Naive thymus-derived CD4-positive, alpha-beta T cell (primary cell): Measurements from ENCODE around the gene ACP1. TPM values are rescaled to one million over a fixed set of nuclear protein-coding genes. Genes with fewer than 3 reads are reported as not detected.

Source experiments
- ATAC-seq: fragments of 150-1000 bp; cut with Tn5 transposase; 2 replicates; pipeline ENCODE4 v1.10.0; 2021; ENCODE audit warnings: mild to moderate bottlenecking, moderate library complexity
- CTCF ChIA-PET: fragments of 350-600 bp; sonication (Branson Sonifier 250); formaldehyde crosslinking; loops from one replicate; lab custom pipeline; 2021; ENCODE audit warnings: antibody characterized with exemption; lab: Charles Lee
- POLR2A ChIA-PET: fragments of 350-600 bp; sonication (Branson Sonifier 250); formaldehyde crosslinking; loops from one replicate; lab custom pipeline; 2021; ENCODE audit warnings: antibody characterized with exemption, inconsistent platforms; lab: Charles Lee
- DNase-seq, 9 donors: peaks; one replicate each; pipeline versions ENCODE4 v3.0.0 to v3.0.0-alpha.2; 2020 to 2022; ENCODE audit warnings: mixed read lengths in 1 of 9
- H3K27ac ChIP-seq: one replicate; pipeline ENCODE4 v1.7.0; 2013; ENCODE audit warnings: mild to moderate bottlenecking, low read depth, low read length, moderate library complexity
- H3K27me3 ChIP-seq, 2 donors: one replicate each; pipeline ENCODE4 v1.7.0; 2013; ENCODE audit warnings: low read length in 2 of 2, mild to moderate bottlenecking in 2 of 2, moderate library complexity in 2 of 2; ENCODE audit not compliant: control insufficient read depth in 2 of 2, insufficient read depth in 2 of 2
- H3K36me3 ChIP-seq, 3 experiments: 1 replicate in 2 of 3; 2 replicates in 1 of 3; pipeline ENCODE4 v1.7.0; 2013; ENCODE audit warnings: low read length in 3 of 3, mild to moderate bottlenecking in 3 of 3, moderate library complexity in 1 of 3; ENCODE audit not compliant: insufficient read depth in 3 of 3, control insufficient read depth in 2 of 3
- H3K4me1 ChIP-seq, 2 donors: one replicate each; pipeline ENCODE4 v1.7.0; 2013; ENCODE audit warnings: low read length in 2 of 2, mild to moderate bottlenecking in 2 of 2, moderate library complexity in 1 of 2; ENCODE audit not compliant: control insufficient read depth in 2 of 2, insufficient read depth in 2 of 2
- H3K4me3 ChIP-seq: 2 replicates; pipeline ENCODE4 v1.7.0; 2013; ENCODE audit warnings: mild to moderate bottlenecking, low read length
- H3K9me3 ChIP-seq, 3 experiments: 1 replicate in 2 of 3; 2 replicates in 1 of 3; pipeline ENCODE4 v1.7.0; 2013; ENCODE audit warnings: low read length in 3 of 3; ENCODE audit not compliant: control insufficient read depth in 2 of 3
- H3K27ac Mint-ChIP-seq, 9 donors: one replicate each; pipeline ENCODE4 v1.8.0; 2020 to 2022; ENCODE audit warnings: mixed read lengths in 9 of 9, mild to moderate bottlenecking in 8 of 9, moderate library complexity in 5 of 9, inconsistent platforms in 2 of 9
- H3K27me3 Mint-ChIP-seq, 5 donors: one replicate each; pipeline ENCODE4 v1.8.0; 2021 to 2022; ENCODE audit warnings: mixed read lengths in 5 of 5, mild to moderate bottlenecking in 1 of 5
- H3K36me3 Mint-ChIP-seq, 5 donors: one replicate each; pipeline ENCODE4 v1.8.0; 2020 to 2022; ENCODE audit warnings: mixed read lengths in 5 of 5, mild to moderate bottlenecking in 3 of 5, inconsistent platforms in 1 of 5
- H3K4me1 Mint-ChIP-seq, 7 donors: one replicate each; pipeline ENCODE4 v1.8.0; 2020 to 2022; ENCODE audit warnings: mixed read lengths in 7 of 7, mild to moderate bottlenecking in 3 of 7, inconsistent platforms in 1 of 7
- H3K4me3 Mint-ChIP-seq, 10 donors: one replicate each; pipeline ENCODE4 v1.8.0; 2020 to 2022; ENCODE audit warnings: mild to moderate bottlenecking in 10 of 10, mixed read lengths in 10 of 10, moderate library complexity in 6 of 10, inconsistent platforms in 2 of 10
- H3K9me3 Mint-ChIP-seq, 11 donors: one replicate each; pipeline ENCODE4 v1.8.0; 2020 to 2022; ENCODE audit warnings: mixed read lengths in 11 of 11, mild to moderate bottlenecking in 4 of 11, inconsistent platforms in 1 of 11, moderate library complexity in 1 of 11
- intact Hi-C, 2 donors: fragments of 100-400 bp; cut with micrococcal nuclease; formaldehyde crosslinking; loops; one replicate each; pipeline ENCODE4 v1.15.1; 2023
- polyA plus RNA-seq, 2 donors: library from polyadenylated mRNA; unstranded; fragments of 300-500 nt; fragmentation: Illumina TruSeq; gene quantifications; one replicate each; pipeline ENCODE4 v1.2.3, GENCODE V29; 2021
- total RNA-seq, 6 experiments: library from RNA in 5 of 6; stranded (reverse) in 5 of 6; gene quantifications; 1 replicate in 5 of 6; 2 replicates in 1 of 6; pipeline ENCODE4 v1.2.3 and lab custom pipeline; 2021 to 2026

ACP1 gene
- total and polyA plus RNA-seq, 7 experiments from 2014 or later: 61.1 to 199 (median 91.3) TPM

GRCh38 chr2:263774-264492 is 814 bp upstream of the ACP1 start, which contains the start of gene SH3YL1:
SH3YL1 (minus strand) TSS chr2:264032; CDS start chr2:263984, 48 bp downstream.
- Mint-ChIP-seq H3K27ac (peak within 1 kb of the TSS; percentile 84 to 98 (median 96)), H3K9me3 (peaks cover 0 to 8% (median under 1%) of the 10 kb centered on the region in 11 donors), H3K36me3 (peaks cover 0 to 26% (median 14%) of the 10 kb centered on the region in 5 donors), H3K4me3 (peak within 1 kb of the TSS; percentile 81 to 98 (median 94)), H3K4me1 (peaks cover 20 to 70% (median 45%) of the 10 kb centered on the region in 7 donors), H3K27me3 (no peaks in the 10 kb centered on the region)
- Histone ChIP-seq H3K27me3 (no peaks in the 10 kb centered on the region), H3K9me3 (no peaks in the 10 kb centered on the region), H3K27ac (peak within 1 kb of the TSS; percentile 87), H3K36me3 (no peaks in the 10 kb centered on the region), H3K4me1 (peaks cover 21 to 26% of the 10 kb centered on the region in 2 donors), H3K4me3 (peak within 1 kb of the TSS; percentile 90)
- peak; percentile 40 to 72 (median 68) for DNase-seq
- ChIA-PET POLR2A (interaction anchor here (0.6 to 2.1 kb wide), 3 partner anchors 86 to 94 kb away, joined by 3 to 12 read pairs (median 4); no protein-coding TSS in a partner anchor), CTCF (no interaction called here)
- ATAC-seq: peak; percentile 45
- intact Hi-C loops: loop anchor here (1.0 to 5.0 kb wide), 8 partner anchors 11 to 413 kb away; partner anchors contain the start of gene TMEM18 (in 2 of the 2)

DNA sequence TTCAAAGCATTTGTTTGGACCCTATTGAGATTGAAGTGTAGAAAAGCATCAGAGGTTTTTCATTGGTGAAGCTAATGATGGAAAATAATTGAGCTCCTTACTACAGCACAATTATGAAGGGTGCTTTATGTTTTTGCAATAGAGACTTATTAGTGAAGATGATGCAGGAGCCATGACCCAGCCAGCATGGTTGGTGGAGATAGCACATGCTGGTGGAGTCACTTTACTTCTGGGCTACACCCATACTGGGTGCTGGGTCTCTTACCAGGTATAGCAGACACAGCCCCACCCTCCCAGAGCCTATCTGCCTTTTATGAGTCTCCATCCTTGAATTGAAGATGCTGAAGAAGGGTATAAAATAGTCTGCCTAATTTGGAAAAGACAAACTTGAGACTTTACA is 3.6 kb downstream of the ACP1 start:
- Histone ChIP-seq H3K27ac (no peak overlapping the region), H3K27me3 (no peaks in the 10 kb centered on the region), H3K4me3 (no peak overlapping the region), H3K36me3 (peaks cover 0 to 21% (median 0%) of the 10 kb centered on the region in 3 experiments), H3K4me1 (peaks cover 19 to 21% of the 10 kb centered on the region in 2 donors), H3K9me3 (no peaks in the 10 kb centered on the region)
- CTCF ChIA-PET: interaction anchor here (0.8 kb wide), 1 partner anchor 119 kb away, joined by 3 read pairs; no protein-coding TSS in a partner anchor
- H3K27ac Mint-ChIP-seq: peak overlapping the region in 1 of 9 donors; percentile 10
- no peaks in the 10 kb centered on the region for H3K9me3 Mint-ChIP-seq
- no peaks in the 10 kb centered on the region for H3K27me3 Mint-ChIP-seq
- ATAC-seq (no peak), DNase-seq (no peak)
- H3K4me3 Mint-ChIP-seq: peak overlapping the region in 1 of 10 donors; percentile 39
- intact Hi-C loops: no loop called here
- POLR2A ChIA-PET: no interaction called here
- peaks cover 42 to 89% (median 66%) of the 10 kb centered on the region in 7 donors for H3K4me1 Mint-ChIP-seq
- H3K36me3 Mint-ChIP-seq: peaks cover 0 to 27% (median 8%) of the 10 kb centered on the region in 5 donors

DNA sequence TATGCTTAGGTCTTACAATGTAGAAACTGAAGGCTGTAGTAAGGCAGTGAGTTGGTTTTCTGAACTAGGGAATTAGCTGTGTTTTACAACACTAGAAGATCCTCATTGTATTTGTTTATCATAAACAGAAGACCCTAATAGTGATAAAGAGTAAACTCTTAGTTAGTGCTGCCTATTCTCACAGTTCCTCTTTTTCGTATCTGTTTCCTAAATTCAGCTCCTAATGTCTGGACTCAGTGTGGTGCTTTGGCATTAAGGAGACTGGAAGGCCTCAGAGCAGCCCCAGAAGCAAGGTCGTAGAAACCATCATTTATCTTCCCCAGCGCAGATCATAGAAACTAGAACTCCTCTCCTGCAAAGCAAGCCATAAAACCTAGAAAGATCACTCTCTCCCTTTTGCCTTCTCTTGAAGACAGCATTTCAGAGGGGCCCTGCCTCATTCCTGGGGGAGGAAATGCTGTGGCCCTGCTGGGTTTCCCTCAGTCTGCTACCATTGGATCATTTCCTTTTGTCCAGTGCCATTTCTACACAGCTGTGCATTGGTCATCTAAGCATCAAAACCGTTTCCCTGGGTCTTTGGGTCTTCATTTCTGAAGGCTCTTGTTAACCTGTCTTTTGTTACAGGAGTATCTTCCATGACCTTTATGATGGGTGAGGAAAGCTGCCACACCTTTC is 4.7 kb downstream of the ACP1 start:
- ATAC-seq (no peak), DNase-seq (no peak)
- Histone ChIP-seq H3K4me1 (peaks cover 16 to 18% of the 10 kb centered on the region in 2 donors), H3K9me3 (no peaks in the 10 kb centered on the region), H3K4me3 (no peak overlapping the region), H3K27me3 (no peaks in the 10 kb centered on the region), H3K36me3 (peaks cover 0 to 25% (median 0%) of the 10 kb centered on the region in 3 experiments), H3K27ac (no peak overlapping the region)
- Mint-ChIP-seq H3K27ac (peak overlapping the region in 2 of 9 donors; percentile 6 to 26), H3K4me3 (peak overlapping the region in 2 of 10 donors; percentile 13 to 26), H3K27me3 (no peaks in the 10 kb centered on the region), H3K4me1 (peaks cover 41 to 89% (median 66%) of the 10 kb centered on the region in 7 donors), H3K36me3 (peaks cover 1 to 29% (median 8%) of the 10 kb centered on the region in 5 donors), H3K9me3 (no peaks in the 10 kb centered on the region)
- ChIA-PET CTCF (interaction anchor here (0.7 to 0.8 kb wide), 2 partner anchors 118 to 138 kb away, joined by 3 read pairs; no protein-coding TSS in a partner anchor), POLR2A (no interaction called here)
- intact Hi-C loops: no loop called here

DNA sequence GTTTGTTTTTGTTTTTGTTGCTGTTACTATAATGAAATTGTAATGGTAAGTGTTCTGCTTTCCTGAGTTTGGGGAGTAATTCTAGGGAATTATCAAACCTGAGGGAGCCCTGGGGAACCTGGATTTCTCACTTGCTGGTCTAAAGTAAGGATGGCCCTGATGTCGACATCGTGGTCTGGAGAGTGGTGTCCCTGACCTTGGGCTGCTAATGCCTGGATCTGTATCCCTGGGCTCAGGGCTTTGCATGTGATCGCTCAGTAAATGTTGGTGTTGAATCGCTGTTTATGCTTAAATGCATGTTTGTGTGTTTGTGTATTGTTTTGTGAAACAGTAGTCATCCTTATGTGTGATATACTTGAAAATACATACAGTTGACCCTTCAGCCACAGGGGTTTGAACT is 6.1 kb downstream of the ACP1 start:
- POLR2A ChIA-PET: no interaction called here
- Mint-ChIP-seq H3K27me3 (no peaks in the 10 kb centered on the region), H3K4me3 (peak overlapping the region in 1 of 10 donors; percentile 64), H3K9me3 (no peaks in the 10 kb centered on the region), H3K4me1 (peaks cover 36 to 78% (median 58%) of the 10 kb centered on the region in 7 donors), H3K27ac (peak overlapping the region in 3 of 9 donors; percentile 11 to 43 (median 38)), H3K36me3 (peaks cover 4 to 36% (median 8%) of the 10 kb centered on the region in 5 donors)
- H3K9me3 ChIP-seq: no peaks in the 10 kb centered on the region
- DNase-seq (no peak), ATAC-seq (no peak)
- intact Hi-C loops: no loop called here
- H3K4me1 ChIP-seq: peaks cover 7 to 10% of the 10 kb centered on the region in 2 donors
- H3K27me3 ChIP-seq: no peaks in the 10 kb centered on the region
- H3K27ac ChIP-seq: no peak overlapping the region
- H3K4me3 ChIP-seq: no peak overlapping the region
- CTCF ChIA-PET: no interaction called here
- H3K36me3 ChIP-seq: peaks cover 6 to 38% (median 9%) of the 10 kb centered on the region in 3 experiments

GRCh38 chr2:271917-272316 is 7.2 kb downstream of the ACP1 start:
- Mint-ChIP-seq H3K27ac (no peak overlapping the region), H3K9me3 (no peaks in the 10 kb centered on the region), H3K36me3 (peaks cover 8 to 43% (median 10%) of the 10 kb centered on the region in 5 donors), H3K4me1 (peaks cover 32 to 68% (median 50%) of the 10 kb centered on the region in 7 donors), H3K4me3 (no peak overlapping the region), H3K27me3 (no peaks in the 10 kb centered on the region)
- intact Hi-C loops: no loop called here
- no peaks in the 10 kb centered on the region for H3K9me3 ChIP-seq
- H3K27me3 ChIP-seq: no peaks in the 10 kb centered on the region
- ChIA-PET POLR2A (no interaction called here), CTCF (no interaction called here)
- peaks cover 0 to under 1% of the 10 kb centered on the region in 2 donors for H3K4me1 ChIP-seq
- no peak for DNase-seq
- H3K4me3 ChIP-seq: no peak overlapping the region
- H3K27ac ChIP-seq: no peak overlapping the region
- peaks cover 6 to 49% (median 13%) of the 10 kb centered on the region in 3 experiments for H3K36me3 ChIP-seq
- ATAC-seq: no peak

DNA sequence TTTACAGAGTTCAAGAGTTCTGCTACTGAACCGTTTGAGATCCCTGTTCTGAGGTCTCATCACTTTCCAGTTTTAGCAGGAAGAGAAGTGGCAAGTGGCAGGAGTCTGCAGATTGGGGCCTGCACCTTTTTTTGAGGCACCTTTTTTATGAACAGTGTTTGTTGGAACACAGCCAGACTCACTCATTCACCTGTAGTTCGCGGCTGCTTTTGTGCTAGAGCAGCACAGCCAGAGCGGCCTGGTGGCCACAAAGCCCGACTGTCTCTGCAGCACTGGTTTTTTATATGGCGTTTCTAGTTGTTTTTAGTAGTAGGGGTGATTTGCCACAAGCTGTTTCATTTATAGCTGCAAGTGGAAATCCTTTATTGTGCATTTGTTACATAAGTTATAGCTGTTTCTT is 8.6 kb downstream of the ACP1 start:
- POLR2A ChIA-PET: no interaction called here
- H3K9me3 Mint-ChIP-seq: no peaks in the 10 kb centered on the region
- no peaks in the 10 kb centered on the region for H3K4me1 ChIP-seq
- CTCF ChIA-PET: no interaction called here
- H3K27me3 Mint-ChIP-seq: no peaks in the 10 kb centered on the region
- H3K4me3 Mint-ChIP-seq: no peak overlapping the region
- no peak overlapping the region for H3K4me3 ChIP-seq
- ATAC-seq (no peak), DNase-seq (no peak)
- peak overlapping the region in 1 of 9 donors; percentile 59 for H3K27ac Mint-ChIP-seq
- H3K27ac ChIP-seq: no peak overlapping the region
- peaks cover 13 to 51% (median 22%) of the 10 kb centered on the region in 5 donors for H3K36me3 Mint-ChIP-seq
- H3K27me3 ChIP-seq: no peaks in the 10 kb centered on the region
- no peaks in the 10 kb centered on the region for H3K9me3 ChIP-seq
- H3K36me3 ChIP-seq: peaks cover 8 to 61% (median 21%) of the 10 kb centered on the region in 3 experiments
- peaks cover 28 to 53% (median 37%) of the 10 kb centered on the region in 7 donors for H3K4me1 Mint-ChIP-seq
- intact Hi-C loops: no loop called here
